ENCODE measurements around the gene TCF21.
"Not testable (repeated sequence)": the region's sequence is repeated elsewhere in the genome, so short reads cannot be mapped to it uniquely, and the experiment has no call there.

The TCF21 gene

GRCh38 chr6:133888929-133889556, at the start of gene TCF21:
TSS of gene TCF21 (plus strand) at chr6:133889113. CDS start at chr6:133889398, 285 bp downstream.
- no peak for DNase-seq (ENCODE audit: low read depth)

GRCh38 chr6:133841176-133841575, 47.7 kb upstream of the TCF21 start:
- no peak for DNase-seq (ENCODE audit: low read depth)

- no peak for DNase-seq (ENCODE audit: low read depth)
Measured at GRCh38 chr6:133843098-133843497, 45.8 kb upstream of the TCF21 start.

- DNase-seq (ENCODE audit: low read depth), result no peak
Measured at GRCh38 chr6:133844709-133845108, 44.2 kb upstream of the TCF21 start.

- no peak for DNase-seq (ENCODE audit: low read depth)
Measured at GRCh38 chr6:133854041-133854363, 34.9 kb upstream of the TCF21 start.

- no peak for DNase-seq (ENCODE audit: low read depth)
Measured at GRCh38 chr6:133854364-133855275, 34.3 kb upstream of the TCF21 start.

GRCh38 chr6:133855276-133855990, 33.5 kb upstream of the TCF21 start:
- DNase-seq (ENCODE audit: low read depth), result no peak

- DNase-seq (ENCODE audit: low read depth), result no peak
Measured at GRCh38 chr6:133855991-133856370, 32.9 kb upstream of the TCF21 start.

GRCh38 chr6:133856911-133857310, 32.0 kb upstream of the TCF21 start:
- no peak for DNase-seq (ENCODE audit: low read depth)

- no peak for DNase-seq (ENCODE audit: low read depth)
Measured at GRCh38 chr6:133857696-133858095, 31.2 kb upstream of the TCF21 start.

GRCh38 chr6:133861337-133861736, 27.6 kb upstream of the TCF21 start:
- not testable (repeated sequence) for DNase-seq (ENCODE audit: low read depth)

- DNase-seq (ENCODE audit: low read depth), result no peak
Measured at GRCh38 chr6:133863228-133863627, 25.7 kb upstream of the TCF21 start.

GRCh38 chr6:133865680-133866079, 23.2 kb upstream of the TCF21 start:
- DNase-seq (ENCODE audit: low read depth), result no peak

- no peak for DNase-seq (ENCODE audit: low read depth)
Measured at GRCh38 chr6:133871131-133871530, 17.8 kb upstream of the TCF21 start.

GRCh38 chr6:133873538-133873937, 15.4 kb upstream of the TCF21 start:
- DNase-seq (ENCODE audit: low read depth), result no peak

- no peak for DNase-seq (ENCODE audit: low read depth)
Measured at GRCh38 chr6:133877116-133877515, 11.8 kb upstream of the TCF21 start.

- DNase-seq (ENCODE audit: low read depth), result no peak
Measured at GRCh38 chr6:133880006-133880405, 8.9 kb upstream of the TCF21 start.

GRCh38 chr6:133880896-133881295, 8.0 kb upstream of the TCF21 start:
- DNase-seq (ENCODE audit: low read depth), result no peak

GRCh38 chr6:133886104-133886775, 2.7 kb upstream of the TCF21 start:
- no peak for DNase-seq (ENCODE audit: low read depth)

- DNase-seq (ENCODE audit: low read depth), result no peak
Measured at GRCh38 chr6:133887156-133887879, 1.6 kb upstream of the TCF21 start.

- no peak for DNase-seq (ENCODE audit: low read depth)
Measured at GRCh38 chr6:133887880-133888230, 1.1 kb upstream of the TCF21 start.
